Tibial nerve (tissue), 3 donors: ENCODE data around the gene MIA2.

Experiments used
- CTCF ChIP-seq, 5 experiments: fragments of 200-600 bp in 3 of 5; fragments of 450-650 bp in 2 of 5; sonication (generic) in 3 of 5; IDR thresholded peaks; one replicate each; pipeline ENCODE4 v1.5.1; 2016 to 2019; ENCODE audit warnings: antibody characterized with exemption in 5 of 5, mild to moderate bottlenecking in 3 of 5, moderate library complexity in 2 of 5
- POLR2A ChIP-seq, 2 donors: fragments of 450-650 bp; IDR thresholded peaks; one replicate each; pipeline ENCODE4 v1.6.1; 2017; ENCODE audit warnings: antibody characterized with exemption in 2 of 2, mild to moderate bottlenecking in 2 of 2, moderate library complexity in 2 of 2

- TF ChIP-seq CTCF (IDR thresholded peaks at IDR 0.05) (no peak), POLR2A (IDR thresholded peaks at IDR 0.05) (no peak)
These were observed 133.0 kb downstream of the MIA2 start for GRCh38 chr14:39366460-39367386.
